GM21528 (cell line): ENCODE measurements around the gene SACM1L.
"Not testable (repeated sequence)": the region's sequence is repeated elsewhere in the genome, so short reads cannot be mapped to it uniquely, and the experiment has no call there.

Experiments used
- ATAC-seq: cut with Tn5 transposase; IDR thresholded peaks from one replicate; pipeline ENCODE4 v1.9.1; 2021; ENCODE audit warnings: mild to moderate bottlenecking, moderate library complexity; ENCODE audit not compliant: unreplicated experiment, low FRiP score

SACM1L gene

GRCh38 chr3:45690336-45691035 lies 1.3 kb downstream of the SACM1L start:
- no peak for ATAC-seq

DNA sequence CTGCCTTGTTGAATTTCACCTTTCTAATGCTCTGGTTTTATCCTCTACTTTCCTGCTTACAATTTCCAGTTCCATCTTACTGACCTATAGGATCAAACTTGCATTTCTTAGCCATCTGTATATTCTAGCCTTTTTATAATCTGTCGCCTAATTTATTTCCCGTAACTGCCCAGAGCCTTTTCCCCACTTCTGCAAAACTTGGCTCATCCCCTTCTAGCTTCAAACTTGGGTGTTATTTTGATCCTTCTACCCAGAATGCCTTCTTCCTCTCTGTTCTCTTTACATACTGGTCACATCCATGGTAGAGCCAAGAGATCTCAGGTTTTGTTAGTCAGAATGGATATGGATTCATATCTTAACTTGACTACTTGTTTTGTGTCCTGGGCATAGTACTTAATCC lies 2.6 kb downstream of the SACM1L start:
- ATAC-seq: no peak

DNA sequence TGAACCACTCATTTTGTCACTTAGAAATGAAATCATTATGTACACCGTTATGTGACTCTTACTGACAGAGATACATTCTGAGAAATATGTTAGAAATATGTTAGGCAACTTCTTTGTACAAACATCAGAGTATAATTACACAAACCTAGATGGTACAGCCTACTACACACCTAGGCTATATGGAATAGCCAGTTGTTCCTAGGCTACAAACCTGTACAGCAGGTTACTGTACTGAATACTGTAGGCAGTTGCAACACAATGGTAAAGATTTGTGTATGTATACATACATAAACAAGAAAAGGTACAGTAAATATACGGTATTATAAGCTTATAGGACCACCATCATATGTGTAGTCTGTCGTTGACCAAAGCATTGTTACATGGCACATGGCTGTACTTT lies 3.7 kb downstream of the SACM1L start:
- no peak for ATAC-seq

DNA sequence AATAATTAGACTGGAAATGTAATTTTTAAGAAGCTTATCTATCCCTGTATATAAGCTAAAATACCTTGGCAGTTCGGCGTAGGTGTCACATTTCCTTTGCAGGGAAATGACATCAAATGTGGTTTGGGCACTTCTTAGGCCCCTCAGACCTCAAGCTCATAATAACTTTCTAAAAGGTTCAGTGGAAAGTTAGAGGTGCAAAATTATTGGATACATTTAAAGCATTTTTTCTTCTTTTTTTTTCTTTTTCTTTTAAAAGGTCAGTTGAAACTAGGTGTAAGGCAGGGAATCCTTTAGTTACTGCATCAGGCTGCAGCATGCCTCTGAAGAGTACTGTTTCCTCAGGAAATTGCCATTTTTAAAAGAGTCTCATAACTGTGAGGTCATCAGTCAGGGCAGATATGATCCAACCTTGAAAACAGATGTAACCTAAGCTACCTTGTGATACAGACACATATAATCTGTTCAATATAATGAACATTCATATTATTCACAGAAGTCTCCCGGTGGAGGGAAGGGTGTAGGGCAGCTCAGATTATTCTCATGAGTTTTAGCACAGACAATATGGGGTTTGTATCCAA lies 4.8 kb downstream of the SACM1L start:
- no peak for ATAC-seq

DNA sequence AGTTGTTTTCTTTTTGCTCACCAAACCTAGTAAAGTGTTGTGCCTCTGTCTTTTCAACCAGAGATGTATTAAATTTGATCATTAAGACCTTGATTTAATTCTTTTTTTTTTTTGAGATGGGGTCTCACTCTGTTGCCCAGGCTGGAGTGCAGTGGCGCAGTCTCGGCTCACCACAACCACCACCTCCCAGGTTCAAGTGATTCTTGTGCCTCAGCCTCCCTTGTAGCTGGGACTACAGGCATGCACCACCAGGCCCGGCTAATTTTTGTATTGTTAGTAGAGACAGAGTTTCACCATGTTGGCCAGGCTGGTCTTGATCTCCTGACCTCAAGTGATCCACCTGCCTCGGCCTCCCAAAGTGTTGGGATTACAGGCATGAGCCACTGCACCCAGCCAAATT lies 6.0 kb downstream of the SACM1L start:
- not testable (repeated sequence) for ATAC-seq

- ATAC-seq: no peak
Observed at GRCh38 chr3:45700570-45701073, 11.4 kb downstream of the SACM1L start.

DNA sequence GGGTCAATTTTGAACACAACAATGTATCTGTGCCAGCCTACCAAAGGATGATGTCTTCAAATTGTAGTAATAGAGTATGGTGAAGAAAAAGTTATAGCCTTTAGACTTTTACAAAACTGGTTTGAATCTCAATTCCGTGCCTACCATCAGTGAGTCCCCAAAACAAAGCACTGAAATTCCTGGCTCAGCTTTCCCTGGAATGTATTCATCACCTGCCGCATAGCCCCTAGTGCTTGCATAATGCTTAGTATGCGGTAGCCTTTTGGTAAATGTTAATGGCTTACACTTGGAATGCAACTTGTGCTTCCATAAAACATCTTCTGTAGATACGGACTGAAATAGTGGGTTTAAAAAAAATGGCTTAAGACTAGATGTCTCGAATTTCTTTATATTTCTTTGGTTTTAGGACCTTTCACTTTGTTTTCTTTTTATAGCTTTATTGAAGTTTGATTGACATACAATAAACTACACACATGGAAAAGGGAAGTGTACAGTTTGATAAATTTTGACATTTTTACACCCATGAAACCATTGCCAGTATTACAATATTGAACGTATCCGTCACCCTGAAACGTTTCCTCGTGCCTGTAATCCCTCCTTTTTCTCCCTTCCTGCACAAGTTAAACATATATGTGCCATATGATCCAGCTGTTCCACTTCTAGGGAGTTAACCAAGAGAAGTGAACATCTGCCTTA lies 12.1 kb downstream of the SACM1L start:
- ATAC-seq: no peak

GRCh38 chr3:45704301-45704943 lies 15.2 kb downstream of the SACM1L start:
- ATAC-seq: no peak

- ATAC-seq: no peak
Observed at GRCh38 chr3:45705839-45706808, 16.9 kb downstream of the SACM1L start.

GRCh38 chr3:45711931-45712330 lies 22.7 kb downstream of the SACM1L start:
- no peak for ATAC-seq

GRCh38 chr3:45712434-45713110 lies 23.4 kb downstream of the SACM1L start:
- no peak for ATAC-seq

- no peak for ATAC-seq
Observed at GRCh38 chr3:45715945-45716344, 26.7 kb downstream of the SACM1L start.

- no peak for ATAC-seq
Observed at GRCh38 chr3:45716790-45717336, 27.7 kb downstream of the SACM1L start.

DNA sequence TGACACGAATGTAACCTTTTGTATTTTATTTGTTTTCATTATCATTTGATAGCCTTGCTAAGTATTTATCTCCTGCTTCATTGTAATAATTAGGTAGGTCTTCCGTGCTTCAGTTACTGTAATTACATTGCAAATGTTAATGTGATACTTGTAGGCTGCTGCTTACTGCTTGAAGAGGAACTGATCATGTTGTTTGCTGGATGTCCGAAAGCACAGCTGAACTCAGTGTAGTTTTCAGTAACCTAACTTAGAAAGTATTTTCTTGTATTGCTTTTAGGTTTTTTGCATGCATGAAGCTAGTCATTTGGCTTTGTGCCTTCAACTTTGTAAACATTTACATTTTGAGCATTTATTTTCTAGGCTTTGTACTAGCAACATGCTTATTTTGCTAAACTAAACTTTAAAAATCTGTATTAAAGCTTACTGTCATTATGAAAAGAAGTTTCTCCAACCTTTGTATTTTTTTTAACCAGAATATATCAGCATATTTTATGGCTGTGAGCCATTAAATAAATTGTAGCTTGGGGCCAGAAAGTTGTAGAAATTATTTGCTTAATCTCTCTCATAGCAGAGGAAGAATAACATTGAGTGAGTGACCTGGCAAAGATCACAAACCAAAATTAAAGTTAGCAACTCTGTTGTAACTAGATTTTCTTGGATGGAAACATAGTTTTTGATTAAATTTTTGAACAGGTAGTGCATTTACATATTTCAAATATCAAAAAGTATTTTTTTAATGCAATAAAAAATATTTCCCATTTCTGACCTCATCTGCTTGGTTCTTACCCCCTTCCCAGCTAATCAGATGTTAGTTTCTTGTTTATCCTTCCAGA lies 30.7 kb downstream of the SACM1L start:
- ATAC-seq: no peak

DNA sequence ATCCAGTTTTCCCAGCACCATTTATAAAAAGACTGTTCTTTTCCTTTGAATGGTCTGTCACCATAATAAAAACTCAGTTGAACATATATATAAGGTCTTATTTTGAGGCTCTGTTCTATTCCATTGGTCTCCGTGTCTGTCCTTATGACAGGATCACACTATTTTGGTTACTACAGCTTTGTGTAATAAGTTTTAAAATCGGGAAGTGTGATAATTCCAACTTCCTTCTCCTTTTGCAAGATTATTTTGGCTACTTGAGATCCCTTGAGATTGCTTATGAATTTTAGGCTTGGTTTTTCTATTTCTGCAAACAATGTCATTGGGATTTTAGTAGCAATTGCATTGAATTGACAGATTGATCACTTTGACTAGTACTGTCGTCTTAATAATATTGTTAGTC lies 35.7 kb downstream of the SACM1L start:
- ATAC-seq: no peak

GRCh38 chr3:45729614-45730013 lies 40.4 kb downstream of the SACM1L start:
- no peak for ATAC-seq

DNA sequence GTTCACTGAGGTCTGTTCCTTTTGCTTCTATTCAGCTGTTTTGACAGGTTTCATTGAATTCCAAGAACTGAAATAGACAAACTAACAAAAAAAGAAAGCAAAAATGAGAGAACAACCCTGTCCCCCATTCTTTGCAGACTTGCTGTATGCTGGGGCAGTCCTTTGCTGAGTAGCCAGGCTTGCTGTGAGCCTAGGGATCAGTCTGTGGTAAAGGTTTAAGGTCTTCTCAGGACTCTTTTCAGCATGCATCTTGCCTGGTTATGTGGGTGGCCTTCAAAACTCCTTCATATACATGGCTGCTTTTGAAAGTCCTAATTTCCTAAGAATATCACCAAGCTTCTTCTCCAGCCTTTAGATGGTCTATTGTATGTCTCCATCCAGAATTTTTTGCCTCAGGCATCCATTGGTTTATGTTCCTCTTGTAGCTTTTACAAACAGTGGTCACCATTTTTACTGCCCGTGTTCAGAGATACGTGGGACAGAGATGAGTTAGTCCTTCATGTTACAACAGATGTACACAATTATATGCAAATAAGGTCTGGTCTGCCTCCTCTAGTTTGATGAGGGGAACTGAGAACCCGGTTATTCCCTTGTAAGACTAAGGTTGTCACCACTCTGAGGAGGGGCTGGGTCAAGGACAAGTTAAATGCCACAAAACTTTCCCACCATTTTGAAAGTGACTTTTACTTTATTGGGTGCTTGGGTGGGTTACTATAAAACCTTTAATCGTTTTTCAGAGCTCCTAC lies 41.4 kb downstream of the SACM1L start:
- no peak for ATAC-seq

GRCh38 chr3:45736707-45737106 lies 47.5 kb downstream of the SACM1L start:
- ATAC-seq: no peak
